Choroid plexus epithelial cell (primary cell): Measurements from ENCODE around the gene TNFRSF13B.
"Not testable (repeated sequence)": the region's sequence is repeated elsewhere in the genome, so short reads cannot be mapped to it uniquely, and the experiment has no call there.

Experiments used
- DNase-seq: peaks from one replicate; pipeline ENCODE4 v3.0.0-alpha.2; 2010; ENCODE audit warnings: low read depth
- H3K4me3 ChIP-seq: 2 replicates; pipeline ENCODE4 v1.5.1; 2011; ENCODE audit warnings: low read depth, mild to moderate bottlenecking, control low read depth, low read length, moderate library complexity
- CTCF ChIP-seq: conservative IDR thresholded peaks from 2 replicates; pipeline ENCODE4 v1.5.1; 2011; ENCODE audit warnings: low read depth, mild to moderate bottlenecking, control low read depth, inconsistent platforms, low read length, moderate library complexity

TNFRSF13B gene

GRCh38 chr17:16981928-16982327, 10.0 kb upstream of the TNFRSF13B start:
- no peak overlapping the region for H3K4me3 ChIP-seq
- no peak for TF ChIP-seq CTCF
- no peak for DNase-seq

- no peak for TF ChIP-seq CTCF
- DNase-seq = no peak
- no peak overlapping the region for H3K4me3 ChIP-seq
These were observed 9.2 kb upstream of the TNFRSF13B start for GRCh38 chr17:16980813-16981731.

GRCh38 chr17:16980061-16980460, 8.1 kb upstream of the TNFRSF13B start:
- H3K4me3 ChIP-seq = no peak overlapping the region
- no peak for DNase-seq
- TF ChIP-seq CTCF = no peak

GRCh38 chr17:16979237-16979823, 7.4 kb upstream of the TNFRSF13B start:
- DNase-seq, H3K4me3 ChIP-seq: not testable (repeated sequence)

GRCh38 chr17:16977932-16978331, 6.0 kb upstream of the TNFRSF13B start:
- no peak for TF ChIP-seq CTCF
- peak; percentile 60 for DNase-seq
- H3K4me3 ChIP-seq = no peak overlapping the region

- H3K4me3 ChIP-seq = no peak overlapping the region
- no peak for TF ChIP-seq CTCF
- DNase-seq = no peak
These were observed 5.0 kb upstream of the TNFRSF13B start for GRCh38 chr17:16976725-16977550.
